CD4-positive, alpha-beta T cell treated with Interleukin-17A for 4 hours (primary cell): ENCODE measurements around the gene ISG20.

Experiments
- DNase-seq: peaks from one replicate; pipeline ENCODE4 v3.0.0-alpha.2; 2020; ENCODE audit warnings: mixed read lengths

ISG20 gene

GRCh38 chr15:88638626-88639372 is at the start of gene ISG20:
Gene ISG20 (plus strand): TSS chr15:88639016. CDS start chr15:88639367, 351 bp downstream.
- DNase-seq, result peak; percentile 96

DNA sequence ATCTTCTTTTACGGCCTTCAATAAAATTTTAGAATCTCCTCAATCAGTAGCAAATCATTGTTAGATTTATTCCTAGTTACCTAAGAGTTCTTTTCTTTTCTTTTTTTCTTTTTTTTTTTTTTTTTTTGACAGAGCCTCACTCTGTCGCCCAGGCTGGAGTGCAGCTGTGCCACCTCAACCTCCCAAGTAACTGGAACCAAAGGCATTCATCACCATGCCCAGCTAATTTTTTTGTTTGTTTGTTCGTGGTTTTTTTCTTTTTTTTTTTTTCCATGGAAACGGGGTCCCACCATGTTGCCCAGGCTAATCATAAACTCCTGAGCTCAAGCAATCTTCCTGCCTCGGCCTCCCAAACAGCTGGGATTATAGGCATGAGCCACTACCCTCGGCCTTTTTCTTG is 48.1 kb upstream of the ISG20 start:
- DNase-seq, result no peak

- DNase-seq, result no peak
These were observed 47.4 kb upstream of the ISG20 start for GRCh38 chr15:88591384-88591783.

GRCh38 chr15:88603885-88604284 is 34.9 kb upstream of the ISG20 start:
- DNase-seq, result no peak

DNA sequence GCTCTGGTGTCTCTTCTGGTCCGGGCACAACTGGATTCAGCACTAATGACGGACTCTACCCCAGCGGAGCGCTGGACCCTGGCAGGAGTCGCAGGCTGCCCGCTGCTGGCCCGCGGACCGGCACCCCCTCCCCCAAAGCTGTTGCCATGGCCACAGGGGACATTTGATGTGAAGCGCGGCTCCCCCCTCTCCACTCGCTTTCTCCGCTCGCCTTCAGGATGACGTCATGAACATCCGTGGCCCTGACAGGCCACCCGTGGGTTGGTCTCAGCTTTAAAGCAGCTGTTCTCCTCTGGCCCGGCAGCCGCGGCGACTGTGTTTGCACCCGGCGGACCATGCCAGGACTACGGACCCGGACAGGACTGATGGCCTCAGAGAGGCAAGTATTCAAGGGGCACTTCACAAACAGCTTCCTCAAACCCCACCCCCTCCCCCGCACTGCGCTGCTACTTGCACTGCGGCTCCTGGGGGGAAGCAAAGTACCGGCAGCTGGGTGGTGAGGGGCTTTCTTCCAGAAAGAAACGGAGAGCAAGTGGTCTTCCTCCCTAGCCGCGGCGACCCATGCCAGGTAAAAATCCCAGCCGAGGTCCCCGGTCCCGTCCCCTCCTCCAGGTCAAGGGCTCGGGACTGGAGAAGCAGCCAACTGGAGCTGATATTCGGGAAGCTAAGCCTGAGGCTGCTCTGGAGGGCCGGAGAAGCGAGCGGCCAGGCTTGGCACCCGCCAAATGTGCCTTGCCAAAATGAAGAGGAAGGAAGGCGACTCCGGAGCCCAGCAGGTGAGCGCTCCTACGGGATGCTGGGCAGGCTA is 34.2 kb upstream of the ISG20 start:
- DNase-seq, result peak; percentile 5

DNA sequence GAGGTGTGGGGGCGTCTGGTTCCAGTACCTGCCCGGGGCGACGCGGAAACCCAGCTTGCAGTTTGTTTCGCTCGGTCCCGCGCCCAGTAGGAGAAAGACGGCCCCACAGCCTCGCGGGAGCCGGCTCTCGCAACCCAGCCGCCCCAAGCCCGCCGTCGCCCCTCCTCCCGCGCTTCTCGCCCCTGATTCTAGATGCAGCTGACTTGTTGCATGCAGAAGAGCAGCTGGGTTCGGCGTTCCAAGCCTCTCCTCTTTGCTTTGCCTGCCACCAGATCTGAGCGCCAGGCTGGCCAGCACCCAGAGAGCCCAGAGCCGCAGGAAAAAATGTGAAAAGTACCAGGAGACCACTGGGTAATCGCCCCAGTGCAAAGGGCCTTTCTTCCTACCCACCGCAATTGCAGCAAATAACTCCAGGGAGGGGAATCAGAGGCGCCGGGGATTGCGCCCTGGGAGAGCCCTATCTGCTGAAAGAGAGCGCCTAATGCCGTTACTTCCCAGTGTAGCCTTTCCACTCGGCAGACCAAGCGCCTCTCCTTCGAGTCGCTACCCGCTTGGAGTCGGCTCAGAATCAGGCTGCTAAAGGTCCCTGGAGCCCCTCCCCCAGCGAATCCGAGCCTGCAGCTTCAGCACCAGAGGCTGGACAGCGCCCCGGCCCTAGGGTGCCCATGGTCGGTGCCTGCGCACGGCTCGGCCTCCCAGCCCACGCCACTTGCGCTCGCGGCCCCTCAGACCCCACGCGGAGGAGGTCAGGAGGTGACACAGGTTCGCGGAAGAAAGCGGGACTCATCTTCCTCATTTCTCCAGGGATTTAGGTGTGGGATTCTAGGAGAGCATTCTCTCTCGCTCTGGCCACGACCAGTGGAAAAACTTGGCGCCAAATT is 33.4 kb upstream of the ISG20 start:
- peak; percentile 62 for DNase-seq

DNA sequence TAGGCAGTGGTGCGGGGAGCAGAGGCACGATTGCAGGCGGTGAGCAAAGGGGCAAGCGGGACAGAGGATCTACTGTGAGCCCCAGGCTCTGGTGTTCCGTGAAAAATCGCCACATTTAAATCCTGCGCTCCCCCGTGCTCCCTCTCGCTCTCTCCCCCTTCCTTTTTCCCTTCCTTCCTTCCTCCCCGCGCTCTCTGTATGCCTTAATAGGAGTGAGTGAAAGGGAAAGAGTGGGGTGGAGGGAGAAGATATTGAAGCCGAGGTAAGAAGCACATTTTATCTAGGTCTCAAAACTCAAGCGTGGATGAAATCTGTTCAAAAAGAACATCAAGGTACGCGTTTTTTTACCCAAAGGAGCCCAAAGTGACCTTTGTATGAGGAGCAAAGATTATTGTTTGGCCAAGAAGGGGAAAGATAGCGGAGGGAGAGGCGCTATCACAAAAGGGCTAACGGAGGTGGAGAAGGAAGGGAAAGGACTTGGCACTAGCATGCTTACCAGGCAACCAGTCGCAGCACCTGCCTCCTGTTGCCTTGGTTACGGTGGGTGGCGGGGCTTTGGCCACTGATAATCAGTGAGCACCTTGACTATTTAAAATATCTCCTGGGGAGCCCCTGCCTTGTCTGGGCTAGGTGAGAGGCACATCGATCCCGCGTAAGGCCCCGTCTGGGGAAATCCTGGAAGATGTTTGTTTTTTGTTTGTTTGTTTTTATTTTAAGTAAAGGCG is 32.6 kb upstream of the ISG20 start:
- no peak for DNase-seq

DNA sequence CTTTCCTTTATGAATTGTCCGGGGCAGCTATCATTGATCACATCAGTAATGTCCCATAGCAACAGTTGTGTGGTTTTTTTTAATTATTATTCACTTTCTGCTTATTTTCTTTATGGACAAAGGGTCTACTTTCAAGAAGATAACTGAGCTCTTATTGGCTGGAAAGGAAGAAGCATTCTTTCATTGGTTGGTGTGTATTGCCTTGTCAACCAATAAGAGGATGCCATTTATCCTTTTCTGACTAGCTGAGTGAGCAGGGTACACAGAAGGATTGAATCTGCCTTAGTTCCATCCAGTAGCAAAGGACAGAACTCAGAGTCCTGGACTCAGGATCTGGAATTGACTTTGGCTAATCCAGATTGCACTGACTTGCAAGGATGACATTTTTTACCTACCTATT is 30.9 kb upstream of the ISG20 start:
- DNase-seq, result no peak

DNA sequence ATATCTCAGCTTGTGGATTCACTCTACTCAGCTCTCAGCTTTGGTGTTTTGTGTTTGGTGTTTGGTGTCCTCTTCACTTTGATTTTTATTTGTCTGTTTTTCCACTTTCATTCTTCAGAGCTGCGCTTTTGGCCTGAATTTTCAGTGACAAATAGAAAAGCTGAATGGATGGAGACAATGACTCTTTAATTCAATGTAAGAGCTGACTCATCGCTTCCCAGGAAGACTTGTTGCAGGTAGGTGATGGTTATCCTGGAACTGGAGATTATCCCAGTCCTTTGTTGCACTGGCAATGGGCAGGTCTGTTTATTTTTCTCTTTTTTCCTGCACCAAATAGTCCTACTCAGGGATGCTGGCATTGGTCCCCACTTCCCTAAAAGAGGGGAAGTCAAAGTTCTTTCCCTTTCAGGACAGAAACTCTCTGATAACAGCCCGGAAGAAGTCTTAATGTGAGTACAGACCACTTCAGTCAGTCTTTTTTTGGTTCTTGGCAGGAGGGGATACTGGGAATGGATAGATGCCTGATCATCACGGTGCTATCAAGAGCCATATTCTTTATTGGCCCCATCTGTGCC is 30.1 kb upstream of the ISG20 start:
- DNase-seq, result no peak

- DNase-seq, result no peak
These were observed 29.3 kb upstream of the ISG20 start for GRCh38 chr15:88609344-88610090.

DNA sequence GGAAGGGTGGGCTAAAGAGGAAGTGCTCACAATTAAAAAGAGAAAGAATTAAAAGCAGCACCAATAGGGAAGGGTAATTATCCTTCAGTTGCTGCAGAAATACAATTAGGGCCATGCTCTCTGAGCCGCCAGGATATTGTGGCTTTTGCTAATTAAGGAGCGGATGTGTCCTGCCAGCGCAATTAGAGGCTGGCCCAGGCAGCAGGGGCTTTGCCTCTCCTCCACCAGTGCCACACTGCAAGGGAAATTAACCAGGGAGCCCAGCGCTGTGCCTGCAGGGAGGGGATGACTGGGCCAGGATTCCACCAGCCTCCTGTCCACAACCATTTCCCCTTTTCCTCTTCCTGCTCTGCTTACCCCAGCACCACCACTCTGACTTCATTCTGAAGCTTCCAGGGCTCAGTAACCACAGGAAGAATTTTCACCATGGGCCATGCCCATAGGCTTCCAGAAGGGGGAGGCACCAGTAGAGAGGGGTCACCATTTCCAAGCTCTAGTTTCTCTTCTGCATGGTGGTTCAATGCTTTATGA is 28.1 kb upstream of the ISG20 start:
- no peak for DNase-seq

GRCh38 chr15:88612186-88612796 is 26.5 kb upstream of the ISG20 start:
- no peak for DNase-seq

- no peak for DNase-seq
These were observed 25.5 kb upstream of the ISG20 start for GRCh38 chr15:88613074-88613944.

DNA sequence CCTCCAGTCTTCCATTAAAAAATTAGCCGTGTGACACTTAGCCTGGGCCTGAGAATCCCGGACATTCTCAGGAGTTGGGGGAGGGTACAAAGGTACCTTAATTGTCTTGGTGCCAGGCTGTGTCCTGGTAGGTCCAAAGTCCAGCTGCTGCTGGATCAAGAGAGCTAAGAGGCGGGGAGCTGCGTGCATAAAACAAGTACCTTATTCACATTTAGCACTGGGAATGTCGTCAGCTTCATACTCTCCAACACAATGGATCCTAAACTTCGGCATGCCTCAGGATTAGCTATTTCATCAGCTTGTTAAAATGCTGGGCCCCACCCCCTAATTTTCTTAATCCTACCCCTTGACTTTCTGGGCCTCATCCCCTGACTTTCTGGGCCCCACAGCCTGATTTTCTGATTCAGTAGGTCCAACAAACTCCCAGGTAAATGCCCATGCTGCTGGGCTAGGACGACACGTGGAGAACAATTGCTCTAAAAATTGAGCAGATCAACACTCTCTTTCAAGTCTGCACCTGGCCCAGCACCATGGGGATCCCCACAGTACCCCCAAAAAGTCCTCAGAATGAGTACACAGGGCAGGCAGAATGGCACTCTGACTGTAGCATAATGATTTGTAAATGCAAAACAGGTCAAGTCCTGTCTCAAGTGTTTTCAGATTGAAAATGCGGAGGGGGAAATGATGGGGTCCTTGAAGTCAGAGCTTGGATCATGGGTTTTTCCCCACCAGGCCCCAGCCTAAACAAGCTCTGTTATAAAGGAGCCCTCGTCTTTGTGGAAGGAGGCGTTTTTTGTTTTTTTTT is 23.3 kb upstream of the ISG20 start:
- no peak for DNase-seq

- no peak for DNase-seq
These were observed 22.6 kb upstream of the ISG20 start for GRCh38 chr15:88616240-88616639.

DNA sequence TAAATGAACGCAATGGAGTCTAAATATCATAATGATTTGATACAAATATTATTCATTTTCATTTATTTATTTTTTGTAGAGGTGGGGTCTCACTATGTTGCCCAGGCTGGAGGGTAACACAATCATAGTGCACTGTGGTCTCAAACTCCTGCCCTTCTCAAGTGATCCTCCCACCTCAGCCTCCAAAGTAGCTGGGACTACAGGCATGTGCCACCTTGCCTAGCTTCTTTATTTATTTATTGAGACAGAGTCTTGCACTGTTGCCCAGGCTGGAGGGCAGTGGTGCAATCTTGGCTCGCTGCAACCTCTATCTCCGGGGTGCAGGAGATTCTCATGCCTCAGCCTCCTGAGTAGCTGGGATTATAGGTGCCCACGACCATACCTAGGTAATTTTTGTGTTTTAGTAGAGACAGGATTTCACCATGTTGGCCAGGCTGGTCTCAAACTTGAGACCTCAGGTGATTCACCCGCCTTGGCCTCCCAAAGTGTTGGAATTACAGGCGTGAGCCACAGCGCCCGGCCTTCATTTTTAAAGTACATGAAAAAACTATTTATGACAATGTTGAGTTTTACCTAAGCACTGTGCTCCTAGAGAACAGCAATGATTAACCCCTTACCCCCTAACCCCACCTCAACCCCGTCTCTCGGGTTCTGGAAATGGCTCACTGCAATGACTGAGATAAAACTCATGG is 21.6 kb upstream of the ISG20 start:
- no peak for DNase-seq

DNA sequence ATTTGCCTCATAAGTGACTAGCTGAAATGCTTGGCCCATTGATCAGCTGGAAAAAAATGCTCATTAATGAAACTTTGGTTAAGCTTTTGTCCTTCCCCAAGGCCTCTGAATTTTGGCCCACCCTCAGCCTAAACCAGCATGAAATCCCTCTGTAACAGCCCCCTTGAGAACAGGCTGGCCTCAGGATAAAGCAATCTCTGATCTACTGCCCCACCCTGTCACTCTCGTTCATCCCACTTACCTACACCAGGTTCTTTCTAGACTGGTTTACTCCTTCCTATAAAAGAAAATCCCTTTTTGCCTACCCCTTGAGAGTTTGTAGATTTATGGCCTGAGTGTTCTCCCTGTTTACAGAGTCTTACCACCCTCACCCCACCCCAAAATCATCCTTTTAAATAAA is 21.0 kb upstream of the ISG20 start:
- no peak for DNase-seq

- no peak for DNase-seq
These were observed 20.1 kb upstream of the ISG20 start for GRCh38 chr15:88618686-88619085.
